ENCODE measurements around the gene PKD2.

- TF ChIP-seq TSHZ2 (CRISPR knock-in tag; IDR thresholded peaks at IDR 0.05) (no peak), RARB (CRISPR knock-in tag; IDR thresholded peaks at IDR 0.05) (no peak), CSRNP3 (CRISPR knock-in tag; IDR thresholded peaks at IDR 0.05) (no peak), ZFP3 (CRISPR knock-in tag; IDR thresholded peaks at IDR 0.05) (no peak), ARNTL (CRISPR knock-in tag; IDR thresholded peaks at IDR 0.05; ENCODE audit: borderline replicate concordance, low read depth) (no peak), PATZ1 (CRISPR knock-in tag; IDR thresholded peaks at IDR 0.05; ENCODE audit: borderline replicate concordance) (no peak), POU6F1 (CRISPR knock-in tag; IDR thresholded peaks at IDR 0.05; ENCODE audit: borderline replicate concordance, low read depth) (no peak), ZNF565 (CRISPR knock-in tag; conservative IDR thresholded peaks at IDR 0.05; ENCODE audit: low read depth) (no peak), CSDC2 (CRISPR knock-in tag; IDR thresholded peaks at IDR 0.05) (no peak), TOX (CRISPR knock-in tag; IDR thresholded peaks at IDR 0.05; ENCODE audit: borderline replicate concordance) (no peak), ZNF8 (CRISPR knock-in tag; IDR thresholded peaks at IDR 0.05) (no peak), GLIS3 (CRISPR knock-in tag; IDR thresholded peaks at IDR 0.05) (no peak), ESRRG (CRISPR knock-in tag; IDR thresholded peaks at IDR 0.05) (no peak)
These were observed 5.2 kb downstream of the PKD2 start for GRCh38 chr4:88012647-88013046.
